Measurements from ENCODE around the gene ANTXR2.

ANTXR2 gene

GRCh38 chr4:80069108-80069836 lies 3.8 kb downstream of the ANTXR2 start:
- H3K4me1 ChIP-seq (ENCODE audit: insufficient read depth, low read length), result peaks cover 15% of the 10 kb centered on the region
- no peaks in the 10 kb centered on the region; the same call in 1 of the 2 replicates for H3K36me3 ChIP-seq (ENCODE audit: insufficient read depth, low read length)
- H3K9me3 ChIP-seq (ENCODE audit: control insufficient read depth, insufficient read depth, low read length), result no peaks in the 10 kb centered on the region
- no peak overlapping the region for H3K9ac ChIP-seq (ENCODE audit: low read depth, low read length)

- no peaks in the 10 kb centered on the region for H3K9me3 ChIP-seq (ENCODE audit: control insufficient read depth, insufficient read depth, low read length)
- H3K4me1 ChIP-seq (ENCODE audit: insufficient read depth, low read length), result 0 out of 2 replicates have a peak, but pooled peaks cover 3% of the 10 kb centered on the region
- H3K9ac ChIP-seq (ENCODE audit: low read depth, low read length), result no peak overlapping the region
- H3K36me3 ChIP-seq (ENCODE audit: insufficient read depth, low read length), result no peaks in the 10 kb centered on the region; the same call in 1 of the 2 replicates
Measured at GRCh38 chr4:80065601-80066000, 7.4 kb downstream of the ANTXR2 start.

GRCh38 chr4:80062527-80062926 lies 10.5 kb downstream of the ANTXR2 start:
- no peaks in the 10 kb centered on the region for H3K4me1 ChIP-seq (ENCODE audit: insufficient read depth, low read length)
- H3K36me3 ChIP-seq (ENCODE audit: insufficient read depth, low read length), result no peaks in the 10 kb centered on the region
- no peaks in the 10 kb centered on the region for H3K9me3 ChIP-seq (ENCODE audit: control insufficient read depth, insufficient read depth, low read length)
- no peak overlapping the region for H3K9ac ChIP-seq (ENCODE audit: low read depth, low read length)

GRCh38 chr4:80060804-80061203 lies 12.2 kb downstream of the ANTXR2 start:
- no peaks in the 10 kb centered on the region for H3K36me3 ChIP-seq (ENCODE audit: insufficient read depth, low read length)
- H3K9ac ChIP-seq (ENCODE audit: low read depth, low read length), result no peak overlapping the region
- H3K4me1 ChIP-seq (ENCODE audit: insufficient read depth, low read length), result no peaks in the 10 kb centered on the region
- H3K9me3 ChIP-seq (ENCODE audit: control insufficient read depth, insufficient read depth, low read length), result no peaks in the 10 kb centered on the region

GRCh38 chr4:80058740-80059139 lies 14.3 kb downstream of the ANTXR2 start:
- no peaks in the 10 kb centered on the region for H3K4me1 ChIP-seq (ENCODE audit: insufficient read depth, low read length)
- no peaks in the 10 kb centered on the region for H3K9me3 ChIP-seq (ENCODE audit: control insufficient read depth, insufficient read depth, low read length)
- H3K9ac ChIP-seq (ENCODE audit: low read depth, low read length), result no peak overlapping the region
- no peaks in the 10 kb centered on the region for H3K36me3 ChIP-seq (ENCODE audit: insufficient read depth, low read length)

GRCh38 chr4:80054375-80054774 lies 18.7 kb downstream of the ANTXR2 start:
- H3K4me1 ChIP-seq (ENCODE audit: insufficient read depth, low read length), result peaks cover 11% of the 10 kb centered on the region; the same call in 1 of the 2 replicates
- no peak overlapping the region for H3K9ac ChIP-seq (ENCODE audit: low read depth, low read length)
- H3K9me3 ChIP-seq (ENCODE audit: control insufficient read depth, insufficient read depth, low read length), result no peaks in the 10 kb centered on the region
- H3K36me3 ChIP-seq (ENCODE audit: insufficient read depth, low read length), result no peaks in the 10 kb centered on the region

GRCh38 chr4:80053140-80053910 lies 19.7 kb downstream of the ANTXR2 start:
- Histone ChIP-seq H3K9me3 (ENCODE audit: control insufficient read depth, insufficient read depth, low read length) (no peaks in the 10 kb centered on the region), H3K4me1 (ENCODE audit: insufficient read depth, low read length) (peaks cover 16% of the 10 kb centered on the region; the same call in 1 of the 2 replicates), H3K9ac (ENCODE audit: low read depth, low read length) (no peak overlapping the region), H3K36me3 (ENCODE audit: insufficient read depth, low read length) (no peaks in the 10 kb centered on the region)

- Histone ChIP-seq H3K9ac (ENCODE audit: low read depth, low read length) (no peak overlapping the region), H3K36me3 (ENCODE audit: insufficient read depth, low read length) (no peaks in the 10 kb centered on the region), H3K4me1 (ENCODE audit: insufficient read depth, low read length) (peaks cover 16% of the 10 kb centered on the region; the same call in 1 of the 2 replicates), H3K9me3 (ENCODE audit: control insufficient read depth, insufficient read depth, low read length) (no peaks in the 10 kb centered on the region)
Measured at GRCh38 chr4:80049813-80050534, 23.1 kb downstream of the ANTXR2 start.

GRCh38 chr4:80049402-80049801 lies 23.6 kb downstream of the ANTXR2 start:
- no peak overlapping the region for H3K9ac ChIP-seq (ENCODE audit: low read depth, low read length)
- no peaks in the 10 kb centered on the region for H3K9me3 ChIP-seq (ENCODE audit: control insufficient read depth, insufficient read depth, low read length)
- no peaks in the 10 kb centered on the region for H3K36me3 ChIP-seq (ENCODE audit: insufficient read depth, low read length)
- H3K4me1 ChIP-seq (ENCODE audit: insufficient read depth, low read length), result peaks cover 16% of the 10 kb centered on the region; the same call in 1 of the 2 replicates

GRCh38 chr4:80045786-80046185 lies 27.2 kb downstream of the ANTXR2 start:
- Histone ChIP-seq H3K9ac (ENCODE audit: low read depth, low read length) (no peak overlapping the region), H3K4me1 (ENCODE audit: insufficient read depth, low read length) (peaks cover 16% of the 10 kb centered on the region; the same call in 1 of the 2 replicates), H3K36me3 (ENCODE audit: insufficient read depth, low read length) (no peaks in the 10 kb centered on the region), H3K9me3 (ENCODE audit: control insufficient read depth, insufficient read depth, low read length) (no peaks in the 10 kb centered on the region)

GRCh38 chr4:80043541-80043940 lies 29.5 kb downstream of the ANTXR2 start:
- Histone ChIP-seq H3K36me3 (ENCODE audit: insufficient read depth, low read length) (no peaks in the 10 kb centered on the region; the same call in 1 of the 2 replicates), H3K9ac (ENCODE audit: low read depth, low read length) (no peak overlapping the region), H3K4me1 (ENCODE audit: insufficient read depth, low read length) (no peaks in the 10 kb centered on the region), H3K9me3 (ENCODE audit: control insufficient read depth, insufficient read depth, low read length) (no peaks in the 10 kb centered on the region)

GRCh38 chr4:80042821-80043220 lies 30.2 kb downstream of the ANTXR2 start:
- no peaks in the 10 kb centered on the region for H3K4me1 ChIP-seq (ENCODE audit: insufficient read depth, low read length)
- no peaks in the 10 kb centered on the region for H3K9me3 ChIP-seq (ENCODE audit: control insufficient read depth, insufficient read depth, low read length)
- H3K36me3 ChIP-seq (ENCODE audit: insufficient read depth, low read length), result no peaks in the 10 kb centered on the region; the same call in 1 of the 2 replicates
- no peak overlapping the region for H3K9ac ChIP-seq (ENCODE audit: low read depth, low read length)

- Histone ChIP-seq H3K9me3 (ENCODE audit: control insufficient read depth, insufficient read depth, low read length) (no peaks in the 10 kb centered on the region), H3K9ac (ENCODE audit: low read depth, low read length) (no peak overlapping the region), H3K36me3 (ENCODE audit: insufficient read depth, low read length) (no peaks in the 10 kb centered on the region; the same call in 1 of the 2 replicates), H3K4me1 (ENCODE audit: insufficient read depth, low read length) (no peaks in the 10 kb centered on the region)
Measured at GRCh38 chr4:80037864-80038263, 35.2 kb downstream of the ANTXR2 start.

GRCh38 chr4:80036949-80037685 lies 35.9 kb downstream of the ANTXR2 start:
- no peak overlapping the region for H3K9ac ChIP-seq (ENCODE audit: low read depth, low read length)
- no peaks in the 10 kb centered on the region; the same call in 1 of the 2 replicates for H3K36me3 ChIP-seq (ENCODE audit: insufficient read depth, low read length)
- H3K4me1 ChIP-seq (ENCODE audit: insufficient read depth, low read length), result no peaks in the 10 kb centered on the region
- no peaks in the 10 kb centered on the region for H3K9me3 ChIP-seq (ENCODE audit: control insufficient read depth, insufficient read depth, low read length)

Data from ES-I3 (cell line).